Right renal pelvis (tissue), 4 donors: ENCODE measurements around the gene MEAF6. TPM values are rescaled to one million over a fixed set of nuclear protein-coding genes. Genes with fewer than 3 reads are reported as not detected.
"Not testable (repeated sequence)": the region's sequence is repeated elsewhere in the genome, so short reads cannot be mapped to it uniquely, and the experiment has no call there.

Source experiments
- DNase-seq, 4 donors: peaks; one replicate each; pipeline ENCODE4 v3.0.0-alpha.2; 2013; ENCODE audit warnings: low read depth in 4 of 4, low spot score in 3 of 4, missing footprints in 1 of 4
- polyA plus RNA-seq, 4 donors: library from polyadenylated mRNA; unstranded; fragments of 120-200 nt; gene quantifications; one replicate each; pipeline ENCODE4 v1.2.1, GENCODE V29; 2013; ENCODE audit not compliant: insufficient read length in 4 of 4

Gene MEAF6
- polyA plus RNA-seq, 4 donors, result 89.5 to 109 (median 107) TPM

DNA sequence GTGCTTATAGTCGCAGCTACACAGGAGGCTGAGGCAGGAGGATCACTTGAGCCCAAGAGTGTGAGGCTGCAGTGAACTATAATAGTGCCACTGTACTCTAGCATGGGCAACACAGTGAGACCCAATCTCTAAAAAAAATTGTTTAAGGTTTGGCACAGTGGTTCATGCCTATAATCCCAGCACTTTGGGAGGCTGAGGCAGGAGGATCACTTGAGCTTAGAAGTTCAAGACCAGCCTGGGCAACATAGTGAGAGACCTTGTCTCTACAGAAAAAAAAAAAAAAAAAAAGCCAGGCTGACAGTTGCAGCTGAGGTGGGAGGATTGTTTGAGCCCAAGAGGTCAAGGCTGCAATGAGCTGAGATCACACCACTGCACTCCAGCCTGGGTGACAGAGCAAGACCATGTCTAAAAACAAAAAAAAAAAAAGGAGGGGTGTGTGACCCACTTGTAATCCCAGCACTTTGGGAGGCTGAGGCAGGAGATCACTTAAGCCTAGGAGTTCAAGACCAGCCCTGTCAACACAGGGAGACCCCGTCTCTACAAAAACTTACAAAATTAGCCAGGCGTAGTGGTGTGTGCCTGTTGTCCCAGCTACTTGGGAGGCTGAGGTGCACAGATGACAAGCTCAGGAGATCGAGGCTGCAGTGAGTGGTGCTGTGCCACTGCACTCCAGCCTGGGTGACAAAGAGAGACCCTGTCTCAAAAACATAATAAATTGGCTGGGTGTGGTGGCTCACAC lies 18.0 kb upstream of the MEAF6 start:
- not testable (repeated sequence) for DNase-seq

- not testable (repeated sequence) for DNase-seq
These were observed 15.3 kb upstream of the MEAF6 start for GRCh38 chr1:37529888-37530287.

DNA sequence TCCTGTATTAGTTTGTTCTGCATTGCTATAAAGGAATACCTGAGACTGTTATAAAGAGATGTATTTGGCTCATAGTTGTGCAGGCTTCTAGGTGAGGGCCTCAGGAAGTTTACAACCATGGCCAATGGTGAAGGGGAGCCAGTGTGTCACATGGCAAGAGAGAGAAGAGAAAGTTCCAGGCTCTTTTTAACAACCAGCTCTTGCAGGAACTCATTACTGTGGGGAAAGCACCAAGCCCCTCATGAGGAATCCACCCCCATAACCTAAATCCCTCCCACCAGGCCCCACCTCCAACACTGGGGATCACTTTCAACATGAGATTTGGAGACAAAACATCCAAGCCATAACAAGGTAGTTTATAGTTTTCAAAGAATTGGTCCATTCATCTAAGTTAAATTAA lies 5.0 kb upstream of the MEAF6 start:
- DNase-seq, result no peak

DNA sequence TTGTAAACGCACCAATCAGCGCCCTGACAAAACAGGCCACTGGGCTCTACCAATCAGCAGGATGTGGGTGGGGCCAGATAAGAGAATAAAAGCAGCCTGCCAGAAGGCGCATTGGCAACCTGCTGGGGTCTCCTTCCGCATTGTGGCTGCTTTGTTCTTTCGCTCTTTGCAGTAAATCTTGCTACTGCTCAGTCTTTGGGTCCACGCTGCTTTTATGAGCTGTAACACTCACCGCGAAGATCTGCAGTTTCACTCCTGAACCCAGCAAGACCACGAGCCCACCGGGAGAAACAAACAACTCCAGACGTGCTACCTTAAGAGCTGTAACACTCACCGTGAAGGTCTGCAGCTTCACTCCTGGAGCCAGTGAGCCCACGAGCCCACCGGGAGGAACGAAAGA lies 4.4 kb upstream of the MEAF6 start:
- DNase-seq, result not testable (repeated sequence)

- not testable (repeated sequence) for DNase-seq
These were observed 3.7 kb upstream of the MEAF6 start for GRCh38 chr1:37518241-37518640.

DNA sequence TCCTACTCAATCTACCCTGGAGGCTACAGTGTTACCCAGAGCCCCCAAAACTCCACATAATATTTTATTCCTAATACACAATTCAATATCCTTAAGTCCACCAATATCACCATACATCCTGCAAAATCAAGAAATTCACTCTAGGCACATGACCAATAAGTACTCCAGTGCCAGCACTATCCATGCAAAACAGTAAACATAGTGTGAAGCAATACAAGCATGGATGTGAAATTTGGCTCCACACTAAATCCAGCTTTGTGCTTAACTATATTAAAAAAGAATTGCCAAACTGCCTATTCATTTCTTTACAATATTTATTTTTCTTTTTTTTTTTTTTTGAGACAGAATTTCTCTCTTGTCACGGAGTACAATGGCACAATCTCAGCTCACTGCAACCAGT lies 3.0 kb upstream of the MEAF6 start:
- DNase-seq, result no peak

DNA sequence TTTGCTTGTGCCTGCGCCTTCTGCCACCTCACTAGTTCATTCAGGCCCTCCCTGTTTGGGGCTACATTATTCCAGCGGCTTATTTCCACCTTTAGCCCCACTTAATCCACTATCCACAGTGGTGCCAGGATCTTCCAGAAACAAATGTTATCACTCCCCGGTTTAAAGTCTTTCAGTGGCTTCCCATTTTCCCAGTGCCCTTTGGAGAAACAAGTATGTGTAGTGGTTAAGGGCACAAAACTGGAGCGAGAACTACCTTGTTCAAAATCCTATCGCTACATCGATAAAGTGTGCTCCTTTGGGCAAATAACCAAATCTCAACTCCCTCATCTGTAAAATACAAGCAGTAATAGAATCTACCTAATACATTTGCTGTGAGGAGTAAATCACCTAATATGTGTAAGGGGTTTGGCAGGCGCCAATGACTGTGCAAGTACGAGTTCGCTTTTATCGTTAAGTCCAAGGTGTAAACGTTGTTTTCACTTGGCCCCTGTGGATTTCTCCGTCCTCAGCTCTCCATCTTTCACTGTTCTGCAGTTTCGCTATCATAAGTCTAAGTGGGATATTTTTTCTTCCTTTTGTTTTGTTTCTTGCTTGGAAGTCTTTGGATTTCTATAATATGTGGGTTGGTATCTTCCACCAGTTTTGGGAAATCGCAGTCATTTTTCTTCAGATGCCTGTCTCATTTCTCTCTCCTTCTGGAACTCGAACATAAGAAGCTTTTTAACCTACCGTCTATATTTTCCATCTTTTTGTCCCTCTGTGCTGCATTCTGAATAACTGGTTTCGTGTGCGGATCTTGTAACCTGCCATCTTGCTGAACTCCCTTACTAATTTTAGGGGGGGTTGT lies 844 bp upstream of the MEAF6 start:
- no peak for DNase-seq

DNA sequence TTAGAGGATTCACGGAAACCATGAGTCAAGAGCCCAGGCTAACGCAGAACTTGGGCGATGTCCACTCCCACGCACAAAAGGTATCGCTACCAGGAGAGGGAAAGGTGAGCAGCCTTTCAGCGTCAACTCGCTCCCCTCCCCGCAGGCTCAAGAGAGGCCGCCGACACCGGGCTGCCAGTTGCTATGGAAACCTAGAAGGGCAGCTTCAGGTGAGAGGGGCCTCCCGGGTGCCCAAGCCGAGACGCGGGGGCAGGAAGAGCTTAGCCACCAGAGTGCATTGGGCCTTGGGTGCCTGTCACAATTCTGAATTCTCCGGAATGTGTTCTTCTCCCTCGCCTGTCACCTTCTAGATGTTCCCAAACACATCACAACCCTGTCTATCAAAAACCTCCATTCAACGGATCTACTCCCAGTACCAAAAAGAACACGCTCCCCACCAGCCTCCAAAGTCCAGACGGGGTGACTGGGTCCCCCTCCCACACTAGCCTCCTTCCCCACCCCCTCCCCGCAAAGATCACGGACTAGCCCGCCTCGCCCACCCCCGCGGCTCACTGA lies 694 bp downstream of the MEAF6 start:
- DNase-seq, result peak in 1 of 4 donors; percentile 26

GRCh38 chr1:37509181-37509580 lies 5.4 kb downstream of the MEAF6 start:
- no peak for DNase-seq

- DNase-seq, result no peak
These were observed 7.8 kb downstream of the MEAF6 start for GRCh38 chr1:37506740-37507139.

DNA sequence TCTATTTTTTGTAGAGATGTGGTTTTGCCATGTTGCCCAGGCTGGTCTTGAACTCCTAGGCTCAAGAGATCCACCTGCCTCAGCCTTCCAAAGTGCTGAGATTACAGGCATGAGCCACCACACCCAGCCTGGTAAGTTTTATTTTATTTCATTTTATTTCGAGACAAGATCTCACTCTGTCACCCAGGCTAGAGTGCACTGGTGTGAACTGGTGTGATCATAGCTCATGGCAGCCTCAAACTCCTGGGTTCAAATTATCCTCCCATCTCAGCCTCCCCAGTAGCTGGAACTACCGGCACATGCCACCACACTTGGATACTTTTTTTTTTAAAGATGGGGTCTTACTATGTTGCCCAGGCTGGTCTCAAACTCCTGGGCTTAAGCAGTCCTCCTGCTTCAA lies 11.8 kb downstream of the MEAF6 start:
- DNase-seq, result not testable (repeated sequence)

GRCh38 chr1:37502104-37502503 lies 12.5 kb downstream of the MEAF6 start:
- DNase-seq, result no peak

DNA sequence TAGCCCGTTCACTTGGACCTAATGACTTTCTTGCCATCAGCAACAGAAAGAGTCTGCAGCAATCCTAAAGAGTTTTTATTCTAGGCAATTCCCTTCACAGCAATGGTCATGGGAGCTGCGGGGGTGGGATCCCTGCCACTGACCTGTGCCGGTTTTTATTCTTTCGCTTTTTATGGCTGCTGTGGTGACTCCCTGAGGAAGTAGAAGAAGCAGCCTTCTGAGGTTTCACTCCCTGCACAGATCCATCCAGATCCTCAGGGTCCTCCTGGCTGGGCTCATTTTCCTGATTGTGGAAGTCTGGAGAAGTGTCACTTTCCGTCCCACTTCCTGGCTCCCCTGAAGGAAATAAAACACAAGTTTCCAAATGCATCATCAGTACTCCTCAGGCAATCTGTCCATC lies 12.9 kb downstream of the MEAF6 start:
- DNase-seq, result no peak

DNA sequence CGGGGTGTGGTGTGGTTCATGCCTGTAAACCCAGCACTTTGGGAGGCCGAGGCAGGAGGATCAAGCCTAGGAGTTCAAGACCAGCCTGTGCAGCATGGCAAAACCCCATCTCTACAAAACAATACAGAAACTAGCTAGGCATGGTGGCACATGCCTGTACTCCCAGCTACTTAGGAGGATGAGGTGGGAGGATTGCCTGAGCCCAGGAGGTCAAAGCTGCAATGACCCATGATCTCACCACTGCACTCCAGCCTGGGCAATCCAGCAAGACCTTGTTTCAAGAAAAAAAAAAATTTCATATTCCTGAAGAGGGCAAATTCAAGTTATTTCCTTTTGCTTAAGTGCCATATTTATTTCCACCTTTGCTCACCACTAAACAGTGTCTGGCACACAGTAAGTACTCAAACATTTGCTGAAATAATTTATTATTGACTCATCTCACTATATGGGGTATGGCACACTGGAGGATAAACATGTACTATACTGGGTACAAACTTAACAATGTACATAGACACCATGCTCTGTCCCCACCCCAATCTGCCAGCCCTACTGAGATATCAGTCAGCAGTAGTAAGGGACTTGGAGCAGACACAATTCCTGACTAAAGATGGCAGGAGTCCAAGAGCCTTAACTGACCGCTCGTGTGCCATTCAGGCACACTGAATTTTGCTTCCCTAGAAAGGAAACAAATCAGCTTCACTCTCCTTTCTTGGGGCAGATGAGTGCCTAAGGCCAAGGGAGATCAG lies 15.5 kb downstream of the MEAF6 start:
- no peak for DNase-seq

DNA sequence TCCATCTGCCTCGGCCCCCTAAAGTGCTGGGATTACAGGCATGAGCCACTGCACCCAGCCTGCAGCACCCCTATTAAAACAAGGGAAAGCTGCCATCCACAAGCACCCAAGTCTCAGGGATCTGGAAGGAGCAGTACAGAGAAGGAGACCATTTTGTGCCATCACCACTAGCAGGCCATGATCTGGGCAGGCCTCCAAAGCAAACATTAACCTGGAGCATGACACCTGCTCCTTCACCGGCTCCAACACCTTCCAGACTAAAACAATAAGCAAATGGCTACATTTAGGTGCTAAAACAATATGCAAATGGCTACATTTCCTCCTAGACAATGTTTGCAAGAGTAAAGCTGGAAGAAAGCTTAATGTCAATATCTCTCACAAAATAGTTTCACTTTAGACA lies 16.7 kb downstream of the MEAF6 start:
- no peak for DNase-seq

DNA sequence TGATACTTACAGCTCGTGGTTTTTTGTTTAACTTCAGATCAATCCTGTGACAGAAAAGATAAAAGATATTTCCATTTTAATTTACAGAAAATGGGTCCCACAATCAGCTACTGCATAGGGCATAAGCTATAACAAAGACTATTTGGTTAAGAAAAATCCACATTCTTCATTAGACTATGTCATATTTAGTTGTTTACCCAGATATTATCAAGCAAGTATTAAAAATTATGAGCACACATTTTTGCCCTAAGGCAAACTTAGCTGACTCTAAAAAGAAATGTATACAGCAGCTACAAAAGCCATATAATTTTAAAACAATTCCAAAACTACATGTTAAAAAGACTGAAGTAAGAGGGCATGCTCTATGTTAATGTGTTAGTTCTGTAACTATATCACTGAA lies 18.7 kb downstream of the MEAF6 start:
- no peak for DNase-seq

DNA sequence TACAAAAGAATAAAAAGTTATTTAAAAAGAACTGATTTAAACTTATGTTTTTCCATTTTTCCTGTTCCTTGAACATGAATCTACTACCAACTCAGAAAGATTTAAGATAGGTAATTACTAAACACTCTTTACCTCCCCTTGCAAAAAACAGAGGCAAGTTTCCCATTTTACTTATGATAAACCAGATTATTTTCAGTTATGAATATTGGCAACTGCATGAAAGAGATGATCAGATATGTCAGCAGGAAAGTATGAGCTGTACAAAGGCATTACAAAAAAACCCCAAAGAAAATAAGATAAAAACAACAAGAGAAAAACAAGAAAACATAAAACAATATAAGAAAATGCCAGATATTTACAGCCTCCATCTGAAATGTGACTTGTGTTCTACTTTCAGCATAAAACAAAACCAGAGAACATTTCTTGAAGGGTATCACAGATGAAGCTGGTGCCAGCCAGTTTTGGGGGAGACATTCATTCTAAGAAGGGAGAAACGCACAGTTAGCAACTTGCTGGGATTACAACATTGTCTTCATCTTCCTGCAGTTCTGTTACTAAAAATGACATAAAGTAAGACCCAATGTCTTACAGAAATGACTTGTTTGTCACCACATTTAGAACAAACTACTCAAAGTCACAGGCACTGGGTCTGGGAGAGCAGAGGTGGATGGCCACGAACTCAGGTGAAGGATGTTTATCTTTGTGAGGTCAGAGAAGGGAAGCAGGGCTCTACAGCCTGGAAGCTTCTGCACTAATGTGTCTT lies 21.0 kb downstream of the MEAF6 start:
- DNase-seq, result no peak

DNA sequence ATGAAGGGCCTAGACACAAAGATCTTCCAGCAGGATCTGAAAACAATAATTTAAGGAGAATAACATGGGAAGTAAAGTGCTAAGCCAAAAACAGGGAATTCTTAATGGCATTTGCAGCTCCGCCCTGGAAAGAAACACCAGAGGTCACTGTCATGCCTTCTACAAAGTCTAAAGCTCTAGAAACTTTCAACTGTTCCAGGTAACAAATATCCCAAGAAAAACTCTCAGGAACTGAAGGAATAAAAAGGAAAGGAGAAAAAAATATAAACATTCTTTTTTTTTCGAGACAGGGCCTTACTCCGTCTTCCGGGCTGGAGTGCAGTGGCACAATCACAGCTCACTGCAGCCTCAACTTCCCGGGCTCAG lies 27.0 kb downstream of the MEAF6 start:
- DNase-seq, result no peak

DNA sequence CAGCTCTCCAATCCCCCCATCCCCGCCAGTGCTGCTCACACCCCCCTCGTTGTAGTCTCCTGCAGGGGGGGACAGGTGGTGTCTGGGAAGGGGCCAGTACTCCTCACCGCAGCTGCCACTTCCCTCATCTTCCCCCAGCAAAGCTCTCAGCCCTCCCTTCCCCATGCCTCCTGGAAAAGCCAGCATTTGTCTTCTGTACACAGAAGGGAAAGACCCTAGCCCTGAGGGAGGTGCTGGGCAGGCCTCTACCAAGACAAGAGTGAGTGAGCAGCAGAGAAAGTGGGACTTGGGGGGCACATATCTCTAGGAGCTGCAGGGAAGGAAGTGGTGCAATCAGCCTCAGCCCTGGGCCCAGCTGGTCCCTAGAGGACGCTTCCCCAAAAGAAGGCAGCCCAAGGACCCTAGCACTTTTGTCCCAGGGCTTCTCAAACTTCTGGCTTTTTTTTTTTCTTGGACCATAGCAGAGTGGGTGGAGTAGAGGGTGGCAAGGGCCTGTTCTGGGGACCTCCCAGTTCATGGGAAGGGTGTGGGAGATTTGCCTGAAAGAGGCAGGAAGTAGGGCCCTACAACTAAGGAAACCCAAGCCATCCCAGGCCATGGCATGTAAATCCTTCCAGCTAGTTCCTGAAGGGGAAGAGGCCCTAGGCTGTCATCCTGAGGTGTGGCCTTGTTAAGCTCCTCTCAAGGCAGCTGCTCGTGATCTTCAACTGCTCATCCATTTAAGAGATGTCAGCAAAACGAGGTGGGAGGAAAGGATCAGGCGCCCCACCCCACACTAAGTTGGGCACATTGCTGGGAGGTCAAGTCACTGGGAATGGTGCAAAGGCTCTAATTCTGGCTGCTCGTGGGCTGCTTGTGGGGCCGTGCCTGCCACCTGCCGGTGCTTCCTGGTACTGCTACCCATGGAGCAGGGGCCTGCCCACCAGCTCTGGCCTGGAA lies 27.6 kb downstream of the MEAF6 start:
- DNase-seq, result no peak
